ENCODE data around the gene SLC2A10. TPM values are rescaled to one million over a fixed set of nuclear protein-coding genes. Genes with fewer than 3 reads are reported as not detected.

SLC2A10 gene
- total RNA-seq, 1 experiment from 2014 or later, result 4.2 TPM

DNA sequence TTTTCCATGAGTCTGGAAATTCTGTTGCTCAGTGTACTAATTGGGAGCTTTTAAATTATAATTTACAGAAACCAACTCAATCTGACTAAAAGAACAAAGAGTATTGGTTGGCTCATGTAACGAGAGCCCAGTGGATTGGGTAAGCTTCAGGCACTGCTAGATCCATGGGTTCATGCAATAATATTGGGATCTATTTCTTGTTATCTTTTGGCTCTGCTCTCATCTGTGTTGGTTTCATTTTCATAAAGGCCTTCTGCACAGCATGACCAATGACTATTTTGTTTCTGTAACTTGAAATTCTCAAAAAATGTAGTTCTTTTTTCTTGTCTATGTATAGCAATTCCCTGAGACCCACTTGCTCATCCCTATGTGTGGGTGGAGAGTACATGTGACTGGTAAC, 12.0 kb downstream of the SLC2A10 start:
- Mint-ChIP-seq H3K9me3 (ENCODE audit: unreplicated experiment) (peaks cover 10% of the 10 kb centered on the region), H3K27me3 (ENCODE audit: insufficient read depth, unreplicated experiment) (no peaks in the 10 kb centered on the region), H3K27ac (ENCODE audit: unreplicated experiment) (no peak overlapping the region), H3K36me3 (ENCODE audit: insufficient read depth, unreplicated experiment) (no peaks in the 10 kb centered on the region), H3K4me1 (ENCODE audit: low read depth, unreplicated experiment) (no peaks in the 10 kb centered on the region), H3K4me3 (ENCODE audit: unreplicated experiment) (no peak overlapping the region)
- no TSS peak for BruUV-seq (replicated peaks)
- POLR2A ChIA-PET, result no interaction called here
- TF ChIP-seq, protein P1, sequence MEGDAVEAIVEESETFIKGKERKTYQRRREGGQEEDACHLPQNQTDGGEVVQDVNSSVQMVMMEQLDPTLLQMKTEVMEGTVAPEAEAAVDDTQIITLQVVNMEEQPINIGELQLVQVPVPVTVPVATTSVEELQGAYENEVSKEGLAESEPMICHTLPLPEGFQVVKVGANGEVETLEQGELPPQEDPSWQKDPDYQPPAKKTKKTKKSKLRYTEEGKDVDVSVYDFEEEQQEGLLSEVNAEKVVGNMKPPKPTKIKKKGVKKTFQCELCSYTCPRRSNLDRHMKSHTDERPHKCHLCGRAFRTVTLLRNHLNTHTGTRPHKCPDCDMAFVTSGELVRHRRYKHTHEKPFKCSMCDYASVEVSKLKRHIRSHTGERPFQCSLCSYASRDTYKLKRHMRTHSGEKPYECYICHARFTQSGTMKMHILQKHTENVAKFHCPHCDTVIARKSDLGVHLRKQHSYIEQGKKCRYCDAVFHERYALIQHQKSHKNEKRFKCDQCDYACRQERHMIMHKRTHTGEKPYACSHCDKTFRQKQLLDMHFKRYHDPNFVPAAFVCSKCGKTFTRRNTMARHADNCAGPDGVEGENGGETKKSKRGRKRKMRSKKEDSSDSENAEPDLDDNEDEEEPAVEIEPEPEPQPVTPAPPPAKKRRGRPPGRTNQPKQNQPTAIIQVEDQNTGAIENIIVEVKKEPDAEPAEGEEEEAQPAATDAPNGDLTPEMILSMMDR (IDR thresholded peaks at IDR 0.05; ENCODE audit: insufficient read depth in 1 of 2, low read depth in 1 of 2, low read length in 1 of 2, severe bottlenecking in 1 of 2, unreplicated experiment in 1 of 2), result no peak
- Histone ChIP-seq H3K27me3 (replicated peaks; ENCODE audit: control insufficient read depth, insufficient read depth, low read length) (no peaks in the 10 kb centered on the region), H3K9me3 (peaks cover 8% of the 10 kb centered on the region; the same call in 1 of the 2 replicates), H3K4me3 (ENCODE audit: low read depth, low read length) (no peak overlapping the region), H3K4me1 (no peaks in the 10 kb centered on the region), H3K36me3 (ENCODE audit: control insufficient read depth, insufficient read depth, low read length) (no peaks in the 10 kb centered on the region)
- no peak for DNase-seq
- CTCF ChIA-PET, result interaction anchor here (0.7 kb wide), 1 partner anchor 34 kb away, joined by 5 read pairs; no protein-coding TSS in a partner anchor
- intact Hi-C loops (cut with micrococcal nuclease; ENCODE audit: unreplicated experiment), result no loop called here

DNA sequence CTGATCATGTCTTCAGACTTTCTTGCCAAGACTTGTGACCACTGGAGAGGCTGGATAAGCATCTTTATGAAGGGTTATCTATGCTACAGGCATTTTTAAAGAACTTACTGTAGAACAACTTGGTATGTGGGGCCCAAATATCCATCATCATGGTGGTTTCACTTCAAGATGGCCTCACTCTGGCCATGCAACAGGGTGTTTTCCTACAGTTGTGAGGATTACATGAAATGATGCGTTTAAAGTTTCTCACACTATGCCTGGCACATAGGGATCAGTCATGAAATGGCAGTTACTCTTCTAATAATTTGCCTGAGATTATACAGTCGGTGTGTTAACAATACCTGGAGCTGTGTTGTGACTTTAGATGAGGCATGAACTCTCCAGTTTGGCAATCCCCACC, 13.0 kb downstream of the SLC2A10 start:
- H3K36me3 ChIP-seq (ENCODE audit: control insufficient read depth, insufficient read depth, low read length), result no peaks in the 10 kb centered on the region
- no peaks in the 10 kb centered on the region for H3K4me1 Mint-ChIP-seq (ENCODE audit: low read depth, unreplicated experiment)
- no peaks in the 10 kb centered on the region for H3K36me3 Mint-ChIP-seq (ENCODE audit: insufficient read depth, unreplicated experiment)
- TF ChIP-seq, protein P1 (IDR thresholded peaks at IDR 0.05; ENCODE audit: insufficient read depth in 1 of 2, low read depth in 1 of 2, low read length in 1 of 2, severe bottlenecking in 1 of 2, unreplicated experiment in 1 of 2), result no peak
- no peaks in the 10 kb centered on the region for H3K27me3 ChIP-seq (replicated peaks; ENCODE audit: control insufficient read depth, insufficient read depth, low read length)
- no peak overlapping the region for H3K27ac Mint-ChIP-seq (ENCODE audit: unreplicated experiment)
- H3K27me3 Mint-ChIP-seq (ENCODE audit: insufficient read depth, unreplicated experiment), result no peaks in the 10 kb centered on the region
- no peak overlapping the region for H3K4me3 Mint-ChIP-seq (ENCODE audit: unreplicated experiment)
- ChIA-PET CTCF (no interaction called here), POLR2A (no interaction called here)
- no TSS peak for BruUV-seq (replicated peaks)
- H3K9me3 Mint-ChIP-seq (ENCODE audit: unreplicated experiment), result peaks cover 10% of the 10 kb centered on the region
- H3K9me3 ChIP-seq, result peaks cover 8% of the 10 kb centered on the region; the same call in 1 of the 2 replicates
- H3K4me1 ChIP-seq, result no peaks in the 10 kb centered on the region
- DNase-seq, result no peak
- intact Hi-C loops (cut with micrococcal nuclease; ENCODE audit: unreplicated experiment), result no loop called here
- no peak overlapping the region for H3K4me3 ChIP-seq (ENCODE audit: low read depth, low read length)

DNA sequence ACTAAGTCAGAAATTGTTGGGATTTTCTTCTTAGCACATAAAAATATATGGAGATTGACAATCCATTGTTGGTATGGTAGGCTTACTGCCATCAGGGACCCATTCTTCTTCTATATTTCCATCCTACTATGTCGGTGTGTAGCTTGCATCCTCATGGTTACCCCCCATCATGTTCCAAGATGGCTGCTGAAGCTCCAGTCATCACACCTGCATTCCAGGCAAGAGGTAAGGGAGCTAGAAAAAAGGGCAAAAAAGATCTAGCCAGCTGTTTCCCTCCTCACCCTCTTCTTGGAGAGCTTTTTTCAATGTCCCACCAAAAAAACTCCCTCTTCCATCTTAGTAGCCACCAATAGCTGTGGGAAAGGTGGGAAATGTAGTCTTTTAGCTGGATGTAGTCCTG, 13.6 kb downstream of the SLC2A10 start:
- TF ChIP-seq, protein P1 (IDR thresholded peaks at IDR 0.05; ENCODE audit: insufficient read depth in 1 of 2, low read depth in 1 of 2, low read length in 1 of 2, severe bottlenecking in 1 of 2, unreplicated experiment in 1 of 2), result no peak
- Histone ChIP-seq H3K36me3 (ENCODE audit: control insufficient read depth, insufficient read depth, low read length) (no peaks in the 10 kb centered on the region), H3K27me3 (replicated peaks; ENCODE audit: control insufficient read depth, insufficient read depth, low read length) (no peaks in the 10 kb centered on the region), H3K4me1 (no peaks in the 10 kb centered on the region), H3K4me3 (ENCODE audit: low read depth, low read length) (no peak overlapping the region), H3K9me3 (peaks cover 8% of the 10 kb centered on the region; the same call in 1 of the 2 replicates)
- H3K4me3 Mint-ChIP-seq (ENCODE audit: unreplicated experiment), result no peak overlapping the region
- no peak for DNase-seq
- no peaks in the 10 kb centered on the region for H3K27me3 Mint-ChIP-seq (ENCODE audit: insufficient read depth, unreplicated experiment)
- peaks cover 10% of the 10 kb centered on the region for H3K9me3 Mint-ChIP-seq (ENCODE audit: unreplicated experiment)
- CTCF ChIA-PET, result no interaction called here
- BruUV-seq (replicated peaks), result no TSS peak
- H3K27ac Mint-ChIP-seq (ENCODE audit: unreplicated experiment), result no peak overlapping the region
- intact Hi-C loops (cut with micrococcal nuclease; ENCODE audit: unreplicated experiment), result no loop called here
- POLR2A ChIA-PET, result no interaction called here
- H3K36me3 Mint-ChIP-seq (ENCODE audit: insufficient read depth, unreplicated experiment), result no peaks in the 10 kb centered on the region
- H3K4me1 Mint-ChIP-seq (ENCODE audit: low read depth, unreplicated experiment), result no peaks in the 10 kb centered on the region
